ENCODE results near the gene FBXO34. TPM values are rescaled to one million over a fixed set of nuclear protein-coding genes. Genes with fewer than 3 reads are reported as not detected.
"Not testable (repeated sequence)": the region's sequence is repeated elsewhere in the genome, so short reads cannot be mapped to it uniquely, and the experiment has no call there.

Gene FBXO34
- total RNA-seq, 4 donors from 2014 or later = 28.8 to 44.4 (median 33.8) TPM

GRCh38 chr14:55377236-55377635 lies 106.0 kb downstream of the FBXO34 start:
- peaks cover 76% of the 10 kb centered on the region for H3K36me3 ChIP-seq
- no peaks in the 10 kb centered on the region for H3K27me3 ChIP-seq
- WGBS = 93% methylated on average over 5 of the region's 5 CpGs
- no peaks in the 10 kb centered on the region for H3K9me3 ChIP-seq
- no peaks in the 10 kb centered on the region for H3K4me1 ChIP-seq
- no peak overlapping the region for H3K27ac ChIP-seq
- no peak for DNase-seq (ENCODE audit: low spot score in 2 of 2)
- TF ChIP-seq POLR2A (IDR thresholded peaks at IDR 0.05) (no peak), EP300 (IDR thresholded peaks at IDR 0.05) (no peak), POLR2AphosphoS5 (IDR thresholded peaks at IDR 0.05) (no peak), CTCF (IDR thresholded peaks at IDR 0.05) (no peak)
- no peak overlapping the region for H3K4me3 ChIP-seq

GRCh38 chr14:55381040-55381439 lies 109.8 kb downstream of the FBXO34 start:
- no peaks in the 10 kb centered on the region for H3K4me1 ChIP-seq
- H3K27me3 ChIP-seq = no peaks in the 10 kb centered on the region
- no peak overlapping the region for H3K27ac ChIP-seq
- TF ChIP-seq POLR2A (IDR thresholded peaks at IDR 0.05) (no peak), CTCF (IDR thresholded peaks at IDR 0.05) (no peak), EP300 (IDR thresholded peaks at IDR 0.05) (no peak), POLR2AphosphoS5 (IDR thresholded peaks at IDR 0.05) (no peak)
- no peaks in the 10 kb centered on the region for H3K9me3 ChIP-seq
- DNase-seq (ENCODE audit: low spot score in 2 of 2) = no peak
- WGBS = 90% methylated on average over 5 of the region's 5 CpGs
- H3K4me3 ChIP-seq = no peak overlapping the region
- peaks cover 84% of the 10 kb centered on the region for H3K36me3 ChIP-seq

GRCh38 chr14:55381561-55381960 lies 110.3 kb downstream of the FBXO34 start:
- no peak overlapping the region for H3K27ac ChIP-seq

GRCh38 chr14:55382483-55382882 lies 111.3 kb downstream of the FBXO34 start:
- Histone ChIP-seq H3K4me1 (no peaks in the 10 kb centered on the region), H3K9me3 (no peaks in the 10 kb centered on the region), H3K27ac (no peak overlapping the region), H3K27me3 (no peaks in the 10 kb centered on the region), H3K4me3 (no peak overlapping the region), H3K36me3 (peaks cover 80% of the 10 kb centered on the region)
- no peak for DNase-seq (ENCODE audit: low spot score in 2 of 2)
- TF ChIP-seq CTCF (IDR thresholded peaks at IDR 0.05) (no peak), POLR2AphosphoS5 (IDR thresholded peaks at IDR 0.05) (no peak)
- WGBS = 79% methylated on average over 4 of the region's 4 CpGs

More at GRCh38 chr14:55381561-55381960, 110.3 kb downstream of the FBXO34 start:
- H3K27me3 ChIP-seq = no peaks in the 10 kb centered on the region
- H3K4me1 ChIP-seq = no peaks in the 10 kb centered on the region
- peaks cover 84% of the 10 kb centered on the region for H3K36me3 ChIP-seq
- no peaks in the 10 kb centered on the region for H3K9me3 ChIP-seq
- TF ChIP-seq EP300 (IDR thresholded peaks at IDR 0.05) (no peak), POLR2A (IDR thresholded peaks at IDR 0.05) (no peak), CTCF (IDR thresholded peaks at IDR 0.05) (no peak), POLR2AphosphoS5 (IDR thresholded peaks at IDR 0.05) (no peak)
- no peak overlapping the region for H3K4me3 ChIP-seq
- DNase-seq (ENCODE audit: low spot score in 2 of 2) = no peak
- WGBS = 95% methylated on average over 2 of the region's 2 CpGs

GRCh38 chr14:55383056-55383466 lies 111.8 kb downstream of the FBXO34 start:
- H3K36me3 ChIP-seq = peaks cover 79% of the 10 kb centered on the region
- DNase-seq (ENCODE audit: low spot score in 2 of 2) = not testable (repeated sequence)

GRCh38 chr14:55383541-55384140 lies 112.4 kb downstream of the FBXO34 start:
- H3K27ac ChIP-seq = no peak overlapping the region
- H3K36me3 ChIP-seq = peaks cover 75% of the 10 kb centered on the region
- WGBS = 87% methylated on average over 5 of the region's 5 CpGs
- no peak for DNase-seq (ENCODE audit: low spot score in 2 of 2)
- no peaks in the 10 kb centered on the region for H3K27me3 ChIP-seq
- H3K4me3 ChIP-seq = no peak overlapping the region
- H3K9me3 ChIP-seq = no peaks in the 10 kb centered on the region
- H3K4me1 ChIP-seq = no peaks in the 10 kb centered on the region
- no peak for TF ChIP-seq POLR2A (IDR thresholded peaks at IDR 0.05)
- TF ChIP-seq CTCF (IDR thresholded peaks at IDR 0.05) = no peak
- TF ChIP-seq EP300 (IDR thresholded peaks at IDR 0.05) = no peak
- no peak for TF ChIP-seq POLR2AphosphoS5 (IDR thresholded peaks at IDR 0.05)

More at GRCh38 chr14:55383056-55383466, 111.8 kb downstream of the FBXO34 start:
- H3K27me3 ChIP-seq, H3K27ac ChIP-seq, H3K9me3 ChIP-seq, H3K4me3 ChIP-seq, H3K4me1 ChIP-seq: not testable (repeated sequence)
- WGBS = 80% methylated on average over 10 of the region's 10 CpGs

Measured in suprapubic skin (tissue), 4 donors.